Measurements from ENCODE around the gene PBOV1. TPM values are rescaled to one million over a fixed set of nuclear protein-coding genes. Genes with fewer than 3 reads are reported as not detected.
A peak's percentile ranks its signal among the peaks of the same experiment; 100 is the strongest.
"Not testable (repeated sequence)": the region's sequence is repeated elsewhere in the genome, so short reads cannot be mapped to it uniquely, and the experiment has no call there.

The PBOV1 gene
- total RNA-seq, 1 experiment from 2014 or later: not detected

DNA sequence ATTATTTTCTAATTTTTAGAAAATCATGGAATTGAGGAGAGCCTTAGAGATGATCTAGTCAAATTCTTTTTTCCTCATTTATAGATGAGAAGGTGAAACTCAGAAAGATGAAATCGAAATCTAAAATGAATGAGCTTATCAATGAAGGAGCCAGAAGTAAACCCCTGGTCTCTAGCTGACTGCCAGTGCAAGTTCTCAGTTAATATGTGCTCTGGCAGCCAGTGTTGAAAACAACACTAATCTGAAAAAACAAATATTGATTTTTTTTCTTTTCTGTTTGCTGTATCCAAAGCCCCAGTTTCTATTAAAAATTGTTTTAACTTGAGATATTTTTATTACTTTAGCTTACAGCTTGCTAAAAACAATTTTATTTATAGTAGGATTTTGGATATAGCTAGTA lies 21.5 kb upstream of the PBOV1 start:
- DNase-seq (ENCODE audit: low read depth): no peak

DNA sequence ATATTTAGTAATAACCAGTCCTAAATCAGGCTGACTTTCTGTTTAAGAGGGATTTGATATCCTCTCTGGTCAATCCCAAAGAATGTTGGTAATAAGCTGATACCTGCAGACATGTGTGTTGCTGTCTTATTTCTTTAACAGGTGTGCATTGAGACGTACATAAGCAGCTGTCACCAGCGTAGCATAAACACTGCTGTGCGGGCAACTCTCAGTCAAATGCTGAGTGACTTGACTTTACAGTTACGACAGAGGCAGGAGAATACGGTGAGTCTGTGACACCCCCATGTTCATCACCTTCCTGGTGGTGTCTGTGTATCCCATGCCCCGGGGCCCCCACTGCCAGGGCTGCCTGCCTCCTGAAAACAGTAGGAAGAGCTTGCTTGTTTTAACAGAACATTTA lies 20.1 kb upstream of the PBOV1 start:
- DNase-seq (ENCODE audit: low read depth): no peak

DNA sequence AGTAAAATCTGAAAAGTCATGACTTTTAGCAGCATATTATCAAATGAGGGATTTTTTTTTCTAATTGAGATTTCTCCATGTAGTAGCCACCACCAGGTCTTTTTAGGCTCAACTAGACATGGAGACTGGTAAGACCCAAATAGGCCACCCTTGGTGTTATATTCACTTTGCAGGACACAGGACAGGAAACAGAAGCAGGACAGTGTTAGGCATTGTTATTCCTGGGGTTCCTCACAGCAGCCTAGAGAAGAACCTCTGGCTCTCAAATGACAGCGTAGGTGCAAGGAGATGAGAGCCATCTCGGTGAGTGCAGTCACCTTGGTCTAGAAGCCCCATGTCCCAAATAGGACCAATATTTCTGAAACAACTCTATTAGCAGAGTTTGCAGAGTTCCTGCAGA lies 19.2 kb upstream of the PBOV1 start:
- no peak for DNase-seq (ENCODE audit: low read depth)

DNA sequence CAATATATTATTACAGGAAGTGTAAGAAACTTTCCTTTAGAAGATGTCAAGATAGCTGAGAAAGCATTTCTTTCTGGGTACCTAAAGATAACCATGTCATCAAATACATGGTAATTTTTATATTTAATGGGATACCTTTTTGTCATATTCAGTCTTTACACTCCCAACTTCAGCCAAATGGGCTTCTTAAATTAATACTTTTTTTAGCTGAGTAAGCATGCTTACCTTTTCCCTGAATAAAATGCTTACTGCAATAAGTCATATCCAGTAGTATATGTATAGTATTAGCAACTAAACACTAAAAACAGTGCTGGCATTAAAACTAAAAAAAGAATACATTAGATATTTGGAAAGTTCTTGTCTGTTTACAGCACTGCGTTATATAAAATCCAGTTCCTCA lies 17.4 kb upstream of the PBOV1 start:
- no peak for DNase-seq (ENCODE audit: low read depth)

DNA sequence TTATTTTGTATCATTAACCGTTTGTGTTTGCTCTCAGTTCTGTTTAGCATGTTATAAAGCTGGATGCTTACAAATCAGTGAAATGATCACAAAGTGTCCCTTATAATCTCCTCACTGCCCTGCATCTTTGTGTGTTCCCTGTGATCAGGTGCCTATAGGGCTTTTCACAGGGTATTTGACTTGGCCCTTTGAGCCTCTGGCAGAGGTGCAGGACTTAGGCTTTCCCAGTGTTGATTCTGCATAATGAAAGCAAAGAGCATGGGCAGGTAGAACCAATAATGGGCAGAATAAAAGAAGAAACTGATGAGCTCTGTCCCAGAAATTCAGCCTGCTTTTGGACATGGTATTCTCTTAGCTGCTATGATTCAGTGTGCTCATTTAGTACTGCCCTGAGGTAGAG lies 16.9 kb upstream of the PBOV1 start:
- DNase-seq (ENCODE audit: low read depth): no peak

DNA sequence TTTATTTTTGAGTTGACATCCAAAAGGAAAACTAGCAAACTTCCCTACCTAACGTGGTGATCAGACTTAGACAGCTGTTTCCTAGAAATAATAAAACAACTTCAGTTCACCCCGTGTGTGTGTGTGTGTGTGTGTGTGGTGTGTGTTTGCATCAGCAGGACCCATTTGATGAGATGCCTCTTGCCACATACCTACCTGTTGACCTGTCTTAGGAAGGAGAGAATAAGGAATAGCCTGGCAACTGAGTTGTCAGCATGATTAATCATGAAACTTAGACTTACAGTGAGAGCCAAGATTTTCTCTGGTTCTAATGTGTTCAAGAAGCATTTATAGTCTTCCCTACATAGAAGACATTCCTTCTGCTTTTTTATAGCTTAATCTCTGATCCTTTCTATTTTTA lies 16.1 kb upstream of the PBOV1 start:
- DNase-seq (ENCODE audit: low read depth): no peak

DNA sequence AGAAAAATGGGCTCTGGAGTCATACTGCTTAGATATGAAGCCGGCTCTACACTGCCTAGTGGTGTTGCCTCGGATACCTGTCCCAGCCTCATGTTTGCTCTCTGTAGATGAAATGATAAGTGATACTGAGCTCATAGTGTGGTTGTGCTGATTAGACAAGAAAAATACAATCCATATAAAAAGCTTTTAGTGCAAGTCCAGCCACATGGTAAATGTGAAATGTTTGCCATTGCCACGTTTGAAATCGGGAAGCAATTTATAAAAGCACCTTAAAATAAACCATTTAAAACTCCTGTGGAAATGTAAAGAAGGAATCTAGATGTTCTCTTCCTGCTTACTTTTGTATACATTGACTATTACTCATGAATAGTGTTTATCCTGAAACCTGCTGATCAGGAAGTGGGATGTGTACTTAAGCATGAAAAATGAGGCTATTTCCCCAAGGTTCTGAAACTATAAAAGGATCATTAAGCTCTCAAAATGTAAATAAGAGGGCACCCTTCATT lies 13.1 kb upstream of the PBOV1 start:
- peak; percentile 4 for DNase-seq (ENCODE audit: low read depth)

DNA sequence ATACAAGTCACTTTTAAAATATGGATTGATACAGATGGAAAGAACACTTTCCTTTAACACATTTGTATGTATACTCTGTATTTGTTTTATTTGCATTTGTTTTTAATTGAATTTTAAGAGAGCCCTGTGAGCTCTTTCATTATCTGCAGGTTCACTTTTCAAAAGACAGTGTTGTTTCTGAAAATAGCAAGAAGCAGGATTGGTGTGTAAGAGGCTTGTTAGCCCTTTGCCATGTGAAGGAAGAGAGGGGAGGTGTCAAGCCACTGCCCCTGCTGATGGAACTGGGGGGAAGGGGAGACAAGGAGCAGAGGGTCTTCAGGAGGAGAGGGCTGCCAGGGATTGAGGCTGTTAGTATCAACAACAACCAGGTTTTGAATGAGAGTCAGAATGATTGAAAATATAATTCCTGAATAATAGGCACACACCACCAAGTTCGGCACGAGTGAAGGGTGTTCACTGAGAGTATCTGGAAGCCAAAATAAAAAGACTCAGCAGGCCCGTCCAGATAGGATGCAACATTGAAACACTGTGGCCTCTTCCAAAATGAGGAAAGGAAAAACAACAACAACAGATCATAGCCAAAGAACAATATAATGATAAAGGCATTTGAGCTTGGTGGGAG lies 12.6 kb upstream of the PBOV1 start:
- no peak for DNase-seq (ENCODE audit: low read depth)

DNA sequence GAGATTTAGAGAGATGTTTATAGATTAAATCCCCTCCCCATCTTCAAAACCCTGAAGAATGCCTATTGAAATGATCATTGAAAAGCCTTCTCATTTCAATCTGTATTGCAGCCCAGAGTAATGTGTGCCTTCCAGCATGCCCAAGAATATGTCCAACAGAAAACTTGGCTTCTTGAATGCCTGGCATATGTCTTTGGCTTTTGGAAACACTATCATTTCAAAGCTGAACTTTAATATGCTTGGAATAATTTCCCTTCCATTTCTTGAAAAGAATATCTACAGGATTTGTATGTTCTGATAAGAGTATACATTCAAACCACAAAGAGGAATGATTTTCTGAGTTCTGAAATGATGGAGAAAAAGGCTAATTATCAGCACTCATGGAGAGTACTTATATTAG lies 11.9 kb upstream of the PBOV1 start:
- no peak for DNase-seq (ENCODE audit: low read depth)

DNA sequence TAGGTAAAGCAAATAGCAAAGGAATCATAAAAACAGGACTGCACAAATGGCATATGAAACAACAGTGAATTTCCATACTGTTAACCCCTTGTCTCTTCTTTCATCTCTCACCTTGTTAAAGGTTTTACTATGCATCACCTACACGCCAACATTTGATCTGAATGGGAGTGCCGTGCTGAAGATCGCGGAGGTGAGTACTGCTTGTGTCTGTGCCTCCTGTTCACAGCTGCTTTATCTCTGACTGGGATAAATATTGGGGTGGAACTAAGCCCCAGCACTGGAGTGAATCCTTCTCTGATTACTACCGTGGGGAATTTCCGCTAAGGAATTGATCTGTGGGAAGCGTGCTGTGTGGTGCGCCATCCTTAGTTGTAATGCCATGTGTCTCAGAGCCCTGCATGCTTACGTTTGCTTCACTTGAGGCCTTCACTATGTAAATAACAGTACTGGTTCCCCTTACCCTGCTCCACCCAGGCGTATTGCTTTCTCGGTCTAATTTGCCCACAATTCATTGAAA lies 11.4 kb upstream of the PBOV1 start:
- DNase-seq (ENCODE audit: low read depth): no peak

DNA sequence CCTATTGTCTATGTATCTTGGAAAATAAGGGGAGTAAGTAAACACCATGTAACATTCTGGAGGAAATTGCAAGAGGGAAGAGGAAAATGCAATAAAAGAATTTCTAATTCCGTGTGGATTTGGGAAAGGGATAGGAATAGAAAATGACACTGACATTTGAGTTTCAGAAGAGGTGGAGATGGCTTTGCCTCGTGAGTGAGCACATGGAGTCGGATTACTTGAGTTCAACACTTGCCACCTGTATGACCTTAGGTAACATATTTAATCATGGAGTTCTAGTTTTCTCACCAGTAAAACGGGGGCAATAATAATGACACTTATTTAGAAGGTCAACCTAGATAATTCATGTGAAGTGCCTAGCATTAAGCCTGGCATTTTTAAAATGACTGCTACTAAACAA lies 10.8 kb upstream of the PBOV1 start:
- DNase-seq (ENCODE audit: low read depth): no peak

DNA sequence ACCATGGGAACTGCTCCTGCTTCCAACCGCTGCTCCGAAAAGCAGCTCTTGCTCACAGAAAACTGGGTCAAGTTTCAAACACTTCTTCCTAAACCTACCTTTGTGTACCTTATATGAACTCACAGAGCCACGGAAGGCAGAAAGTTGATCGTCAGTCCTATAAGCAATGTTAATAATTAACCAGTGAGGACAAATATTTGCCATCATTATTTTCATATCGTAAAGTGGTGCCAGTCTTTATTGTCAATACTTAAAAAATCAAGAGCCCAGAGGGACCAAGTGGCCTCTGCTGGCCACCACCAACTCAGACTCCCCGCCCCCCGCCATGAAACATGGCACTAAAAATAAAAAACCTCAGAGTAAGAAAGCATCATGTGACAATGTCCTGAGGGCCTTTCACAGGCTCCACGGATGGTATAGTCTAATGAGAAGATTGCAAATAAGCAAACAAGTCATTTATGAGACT lies 9.1 kb upstream of the PBOV1 start:
- no peak for DNase-seq (ENCODE audit: low read depth)

DNA sequence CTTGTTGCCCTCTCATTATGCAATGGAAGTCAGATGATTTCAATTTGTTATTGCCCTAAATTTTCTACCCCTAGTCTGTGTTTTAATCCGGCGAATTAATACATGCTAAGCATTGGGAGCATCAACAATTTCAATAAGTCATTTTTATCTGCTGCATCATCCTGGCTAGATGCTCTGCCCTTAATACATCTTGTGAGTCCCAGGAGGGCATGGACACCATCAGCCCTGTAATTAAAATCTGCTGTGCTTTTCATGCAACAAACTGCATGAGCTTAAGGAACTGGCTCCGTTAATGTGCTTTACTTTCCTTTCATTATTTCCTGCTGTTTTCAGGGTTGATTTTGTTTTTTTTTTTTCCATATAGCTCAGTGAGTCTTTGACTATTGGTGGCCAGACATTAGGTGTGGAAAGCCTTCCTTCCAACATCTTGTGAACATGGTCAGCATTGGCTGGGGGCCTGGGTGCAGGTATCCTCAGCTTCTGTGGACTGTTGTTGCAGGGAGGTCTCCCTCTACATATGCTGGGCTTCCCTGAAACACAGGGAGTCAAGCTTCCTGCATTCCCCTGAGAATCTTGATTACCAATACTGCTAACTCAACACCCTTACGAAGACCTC lies 8.5 kb upstream of the PBOV1 start:
- no peak for DNase-seq (ENCODE audit: low read depth)

DNA sequence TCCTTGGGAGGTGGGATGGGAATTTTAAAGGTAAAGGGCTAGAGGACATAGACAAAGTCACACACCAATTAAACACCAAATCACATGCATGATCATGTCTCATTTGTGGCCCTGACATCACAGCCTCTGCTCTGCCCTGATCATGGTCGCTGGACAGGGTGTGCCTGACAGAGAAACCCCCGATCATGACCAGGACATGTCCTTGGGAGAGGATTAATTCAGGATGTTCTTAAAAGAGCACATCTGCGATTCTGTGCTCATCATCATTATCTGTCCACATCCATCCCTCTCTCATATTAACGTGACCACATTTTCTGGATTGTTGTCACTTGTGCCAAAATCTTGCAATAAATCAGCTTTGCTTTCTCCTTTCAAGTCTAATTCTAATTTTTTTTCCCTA lies 7.7 kb upstream of the PBOV1 start:
- no peak for DNase-seq (ENCODE audit: low read depth)

DNA sequence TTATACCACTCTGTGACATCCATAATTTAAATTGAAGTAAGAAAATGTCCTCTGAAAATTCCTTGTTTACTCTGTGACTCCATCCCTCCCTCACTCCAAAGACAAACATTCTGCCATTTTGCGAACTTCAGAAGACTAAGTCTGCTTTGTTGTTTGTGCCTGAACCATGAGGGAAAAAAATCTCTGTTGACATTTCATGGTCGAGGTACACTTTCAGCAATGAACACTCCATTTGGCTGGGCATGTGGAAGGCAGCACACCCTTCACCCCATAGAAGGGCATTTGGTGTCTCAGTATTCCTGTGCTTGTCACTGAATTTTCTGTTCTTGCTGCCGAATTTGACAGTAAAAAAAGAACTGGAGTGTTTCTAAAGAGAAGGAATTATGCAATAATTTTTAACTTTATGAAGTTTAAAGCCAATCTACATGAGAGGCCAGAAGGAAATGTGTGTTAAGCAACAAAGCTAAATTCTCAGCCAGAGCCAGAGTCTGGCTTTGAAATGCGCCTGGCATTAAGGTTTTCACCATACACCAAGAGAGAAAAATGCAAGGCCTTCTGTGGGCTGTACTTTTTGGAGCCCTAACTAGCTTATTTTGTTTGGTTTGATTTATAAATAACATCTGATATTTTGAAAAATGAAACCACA lies 4.7 kb upstream of the PBOV1 start:
- no peak for DNase-seq (ENCODE audit: low read depth)

DNA sequence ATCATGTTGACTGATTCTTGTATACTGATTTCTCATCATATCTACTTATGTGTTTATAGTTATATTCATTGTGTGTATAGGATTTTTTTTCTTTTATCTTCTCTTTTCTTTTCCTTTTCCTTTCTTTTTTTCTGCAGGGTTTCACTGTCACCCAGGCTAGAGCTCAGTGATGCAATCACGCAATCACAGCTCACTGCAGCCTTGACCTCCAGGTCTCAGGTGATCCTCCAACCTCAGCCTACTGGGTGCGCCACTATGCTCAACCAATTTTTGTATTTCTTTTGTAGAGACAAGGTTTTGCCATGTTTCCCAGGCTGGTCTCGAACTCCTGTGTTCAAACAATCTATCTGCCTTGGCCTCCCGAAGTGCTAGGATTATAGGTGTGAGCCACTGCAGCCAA lies 1.6 kb upstream of the PBOV1 start:
- DNase-seq (ENCODE audit: low read depth): no peak

DNA sequence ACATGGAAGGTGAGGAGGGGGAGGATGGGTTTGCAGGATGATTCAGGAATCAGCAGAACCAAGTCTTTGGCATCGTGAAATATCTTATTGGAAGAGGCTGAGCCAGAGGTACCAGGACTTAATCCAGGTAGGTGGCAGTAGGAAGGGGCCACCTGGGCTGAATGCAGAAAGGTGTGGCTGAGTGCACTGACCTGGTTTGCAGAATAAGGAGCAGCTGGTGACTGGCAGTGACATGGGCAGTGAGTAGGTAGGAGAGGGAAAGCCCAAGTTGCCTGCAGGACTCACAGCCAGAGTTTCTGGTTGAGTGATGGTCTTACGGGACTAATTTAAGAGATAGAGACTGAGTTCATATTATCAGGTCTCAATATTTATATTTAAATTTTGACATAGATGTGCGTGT lies 1.1 kb upstream of the PBOV1 start:
- DNase-seq (ENCODE audit: low read depth): no peak

DNA sequence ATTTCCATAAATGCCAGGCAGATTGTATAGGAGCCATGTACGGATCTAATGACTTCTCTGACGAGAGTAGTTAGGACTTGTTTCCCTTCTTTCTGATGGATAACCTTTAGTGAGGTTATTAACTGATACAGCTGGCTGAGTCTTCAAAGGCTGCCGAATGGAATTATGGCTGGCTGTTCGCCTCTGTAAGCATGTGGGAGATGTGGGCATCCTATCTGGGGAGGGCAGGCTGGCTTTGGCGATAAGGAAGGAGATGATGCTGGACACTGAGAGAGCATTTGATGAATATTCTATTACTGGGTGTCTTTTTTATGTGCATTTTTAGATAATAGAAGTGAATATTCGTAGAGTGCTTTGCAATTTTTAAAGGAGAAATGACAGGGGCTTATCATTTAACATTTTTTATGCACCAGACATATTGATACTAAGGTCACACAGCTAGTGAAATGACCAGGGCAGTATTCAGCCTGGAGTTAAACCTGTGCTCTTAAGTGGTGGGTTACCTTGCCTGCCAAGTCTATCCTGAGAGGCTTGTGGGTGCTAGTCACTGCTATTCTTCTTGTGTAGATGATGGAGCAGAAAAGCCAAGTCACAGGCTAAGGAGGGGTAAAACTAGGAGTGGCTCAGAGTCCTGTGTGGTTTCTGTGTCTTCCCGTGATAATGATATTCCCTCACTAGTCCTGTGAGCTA lies 3.1 kb downstream of the PBOV1 start:
- no peak for DNase-seq (ENCODE audit: low read depth)

DNA sequence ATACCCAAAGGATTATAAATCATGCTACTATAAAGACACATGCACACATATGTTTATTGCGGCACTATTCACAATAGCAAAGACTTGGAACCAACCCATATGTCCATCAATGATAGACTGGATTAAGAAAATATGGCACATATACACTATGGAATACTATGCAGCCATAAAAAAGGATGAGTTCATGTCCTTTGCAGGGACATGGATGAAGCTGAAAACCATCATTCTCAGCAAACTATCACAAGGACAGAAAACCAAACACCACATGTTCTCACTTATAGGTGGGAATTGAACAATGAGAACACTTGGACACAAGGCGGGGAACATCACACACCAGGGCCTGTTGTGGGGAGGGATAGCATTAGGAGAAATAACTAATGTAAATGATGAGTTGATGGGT lies 5.8 kb downstream of the PBOV1 start:
- not testable (repeated sequence) for DNase-seq (ENCODE audit: low read depth)

DNA sequence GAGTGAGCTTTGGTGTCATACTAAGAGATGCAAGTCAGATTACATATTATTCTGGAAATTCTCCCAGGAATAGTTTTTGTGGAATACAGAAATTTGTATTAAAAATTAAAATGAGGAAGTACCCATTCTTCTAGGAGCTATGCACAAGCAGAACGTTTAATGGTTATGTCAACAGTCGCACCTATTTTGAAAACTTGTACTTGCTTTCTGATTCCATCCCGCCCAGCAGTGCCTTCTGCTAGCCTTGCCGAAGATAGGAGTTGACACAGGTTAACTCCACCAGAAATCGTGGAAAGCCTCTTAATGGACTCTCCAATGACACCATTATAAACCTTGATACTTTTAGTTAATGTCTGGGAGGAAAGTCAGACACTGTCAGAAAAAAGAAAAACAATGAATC lies 6.7 kb downstream of the PBOV1 start:
- DNase-seq (ENCODE audit: low read depth): no peak

DNA sequence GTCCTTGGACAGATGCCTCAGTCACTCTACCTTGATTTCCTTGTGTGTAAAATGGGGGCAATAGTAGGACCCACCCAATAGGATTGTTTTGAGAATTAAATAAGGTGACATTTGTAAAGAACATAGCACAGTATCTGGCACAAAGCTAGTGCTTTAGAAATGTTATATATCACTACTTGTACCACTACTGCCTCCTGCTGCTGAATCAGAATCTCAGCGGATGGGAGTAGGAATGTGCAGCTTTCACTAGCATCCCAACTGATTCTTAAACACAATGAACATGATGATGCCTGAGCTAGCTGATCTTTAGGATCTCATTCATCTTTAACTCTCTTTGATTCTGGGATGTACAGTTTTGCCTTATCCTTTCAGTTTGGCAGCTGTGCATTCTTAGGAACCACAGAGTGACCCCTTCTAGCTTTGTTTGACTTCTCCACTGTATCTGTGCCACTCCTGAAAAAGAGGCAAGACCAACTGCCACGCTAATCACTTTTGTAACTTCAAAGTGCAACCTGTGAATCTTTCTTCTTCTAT lies 7.2 kb downstream of the PBOV1 start:
- DNase-seq (ENCODE audit: low read depth): no peak

DNA sequence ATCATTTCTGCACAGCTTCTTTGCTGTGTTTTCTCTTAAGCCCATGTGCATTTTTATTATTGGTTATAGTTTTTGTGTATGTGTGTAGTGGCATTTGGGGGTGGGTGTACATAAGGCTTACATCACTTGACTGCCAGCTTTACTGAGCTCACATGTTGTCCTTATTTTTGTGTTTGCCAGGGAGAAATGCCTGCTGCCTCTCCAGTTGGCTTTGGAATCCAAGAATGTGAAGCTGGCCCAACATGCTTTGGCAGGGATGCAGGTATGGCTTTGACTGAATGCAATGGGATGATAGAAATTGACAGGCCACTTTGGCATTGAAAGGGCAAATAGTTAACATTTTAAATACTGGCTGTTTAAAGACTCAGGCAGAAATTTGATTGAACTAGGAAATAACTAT lies 11.4 kb downstream of the PBOV1 start:
- no peak for DNase-seq (ENCODE audit: low read depth)
